OCI-LY7 (cell line): ENCODE measurements around the gene ANAPC5. TPM values are rescaled to one million over a fixed set of nuclear protein-coding genes. Genes with fewer than 3 reads are reported as not detected.
"Not testable (repeated sequence)": the region's sequence is repeated elsewhere in the genome, so short reads cannot be mapped to it uniquely, and the experiment has no call there.

Source experiments
- BruUV-seq: library from RNA; stranded (reverse); fragments of 400-500 nt; replicated peaks from 2 replicates; lab custom pipeline; 2021; lab: Mats Ljungman, UMichigan
- CTCF ChIA-PET: fragments of 300-600 bp; sonication (Branson Sonifier 250); formaldehyde crosslinking; loops from one replicate; lab custom pipeline; 2022; ENCODE audit warnings: antibody characterized with exemption; ENCODE audit not compliant: unreplicated experiment; lab: Charles Lee
- POLR2A ChIA-PET: fragments of 300-600 bp; sonication (Branson Sonifier 250); formaldehyde crosslinking; loops from one replicate; lab custom pipeline; 2022; ENCODE audit warnings: antibody characterized with exemption; lab: Charles Lee
- DNase-seq: peaks from one replicate; pipeline ENCODE4 v3.0.0-alpha.2; 2015; ENCODE audit warnings: low spot score
- H2AFZ ChIP-seq: fragments of 200-600 bp; sonication (generic), shearing (Covaris generic); 2 replicates; pipeline ENCODE4 v1.6.1; 2014; ENCODE audit warnings: mild to moderate bottlenecking, antibody characterized with exemption, low read length, moderate library complexity
- H3K27ac ChIP-seq: fragments of 200-600 bp; sonication (generic); 2 replicates; pipeline ENCODE4 v1.5.1; 2014; ENCODE audit warnings: mixed run types, low read depth, mild to moderate bottlenecking, moderate library complexity, low read length, inconsistent platforms; ENCODE audit not compliant: poor library complexity, severe bottlenecking
- H3K36me3 ChIP-seq: fragments of 200-600 bp; sonication (generic); 2 replicates; pipeline ENCODE4 v1.6.1; 2014; ENCODE audit warnings: mild to moderate bottlenecking, antibody characterized with exemption, low read length, moderate library complexity, mixed read lengths; ENCODE audit not compliant: insufficient read depth
- H3K4me1 ChIP-seq: fragments of 200-600 bp; sonication (generic); 2 replicates; pipeline ENCODE4 v1.5.1; 2014; ENCODE audit warnings: mild to moderate bottlenecking, low read length; ENCODE audit not compliant: insufficient read depth, poor library complexity, severe bottlenecking
- H3K4me2 ChIP-seq: fragments of 200-600 bp; sonication (generic); 2 replicates; pipeline ENCODE4 v1.6.1; 2014; ENCODE audit warnings: mild to moderate bottlenecking, low read length
- H3K4me3 ChIP-seq: fragments of 200-600 bp; sonication (generic); 2 replicates; pipeline ENCODE4 v1.5.1; 2014; ENCODE audit warnings: mild to moderate bottlenecking, low read depth, low read length; ENCODE audit not compliant: poor library complexity, severe bottlenecking
- H3K79me2 ChIP-seq: fragments of 200-600 bp; sonication (generic); 2 replicates; pipeline ENCODE4 v1.6.1; 2016; ENCODE audit warnings: low read depth, mild to moderate bottlenecking, low read length, moderate library complexity, mixed read lengths; ENCODE audit not compliant: insufficient read depth
- H3K9me2 ChIP-seq: fragments of 200-600 bp; sonication (generic); 2 replicates; pipeline ENCODE4 v1.6.1; 2016; ENCODE audit warnings: mild to moderate bottlenecking, low read length, mixed read lengths; ENCODE audit not compliant: insufficient read depth
- H3K9me3 ChIP-seq: fragments of 200-600 bp; sonication (generic); 2 replicates; pipeline ENCODE4 v1.6.1; 2014; ENCODE audit warnings: mild to moderate bottlenecking, mixed run types, low read length, mixed read lengths
- H4K20me1 ChIP-seq: fragments of 200-600 bp; sonication (generic); 2 replicates; pipeline ENCODE4 v1.6.1; 2014; ENCODE audit warnings: mild to moderate bottlenecking, antibody characterized with exemption, low read length, moderate library complexity, mixed read lengths; ENCODE audit not compliant: insufficient read depth
- EZH2phosphoT487 ChIP-seq: fragments of 200-600 bp; sonication (generic); IDR thresholded peaks from 2 replicates; pipeline ENCODE4 v1.6.1; 2018; ENCODE audit warnings: low read depth, borderline replicate concordance, mild to moderate bottlenecking, mixed run types, antibody characterized with exemption, low read length, moderate library complexity, mixed read lengths
- intact Hi-C: fragments of 100-400 bp; cut with micrococcal nuclease; formaldehyde crosslinking; loops from one replicate; pipeline ENCODE4 v1.10.0; 2022; ENCODE audit not compliant: unreplicated experiment
- total RNA-seq, 2 experiments: library from RNA; depleted of rRNA in 1 of 2; stranded (reverse); fragments of >200 nt in 1 of 2; shearing (Covaris generic) in 1 of 2; gene quantifications; 2 replicates each; pipeline ENCODE4 v1.2.3, GENCODE V29; 2014 to 2022
- TF ChIP-seq, protein P1 (sequence below): fragments of 200-600 bp; sonication (generic); conservative IDR thresholded peaks from 2 replicates; pipeline ENCODE4 v1.5.1; 2014; ENCODE audit warnings: mild to moderate bottlenecking, antibody characterized with exemption, low read length, moderate library complexity, mixed read lengths

Gene ANAPC5
- total RNA-seq, 2 experiments from 2014 or later = 186 to 217 TPM

DNA sequence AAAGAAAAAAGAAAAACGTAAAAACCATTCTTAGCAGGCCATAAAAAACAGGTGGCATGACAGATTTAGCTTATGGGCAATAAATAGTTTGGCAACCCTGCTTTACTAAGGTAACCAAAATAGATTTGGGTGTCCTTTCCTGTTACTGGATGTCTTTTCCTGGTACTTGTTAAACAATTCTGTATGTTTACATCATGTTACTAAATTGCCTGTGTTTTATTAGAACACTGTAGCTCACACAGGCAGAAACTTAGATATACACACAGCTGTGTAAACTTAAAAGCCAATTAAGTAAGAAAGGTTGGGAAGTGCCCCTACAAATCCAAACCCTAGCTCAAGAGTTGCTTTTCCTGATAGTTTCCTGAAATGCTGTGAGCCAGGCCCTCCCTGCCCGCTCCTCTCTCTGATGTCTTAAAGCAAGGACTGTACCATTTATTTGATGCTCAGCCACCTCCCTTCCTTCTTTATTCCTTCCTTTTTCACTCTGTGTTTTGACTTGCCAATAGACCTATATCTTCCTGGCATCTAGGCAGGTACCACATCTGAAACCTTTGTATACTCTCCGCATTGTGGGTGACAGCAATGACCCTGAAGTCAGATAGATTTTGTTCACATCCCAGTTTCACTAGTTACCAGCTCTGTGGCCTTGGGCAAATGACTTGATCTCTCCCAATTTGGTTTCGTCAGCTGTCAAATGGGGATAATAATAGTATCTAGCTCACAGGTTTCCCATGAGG is 52.0 kb downstream of the ANAPC5 start:
- DNase-seq = no peak
- no peaks in the 10 kb centered on the region for H4K20me1 ChIP-seq
- H3K4me3 ChIP-seq = no peak overlapping the region
- H3K4me2 ChIP-seq = peak overlapping the region; percentile 56
- peaks cover 29% of the 10 kb centered on the region for H3K4me1 ChIP-seq
- H3K36me3 ChIP-seq = no peaks in the 10 kb centered on the region
- intact Hi-C loops = no loop called here
- peaks cover 10% of the 10 kb centered on the region; the same call in 1 of the 2 replicates for H3K79me2 ChIP-seq
- H3K9me3 ChIP-seq = no peaks in the 10 kb centered on the region
- no peaks in the 10 kb centered on the region for H3K9me2 ChIP-seq
- ChIA-PET CTCF (interaction anchor here (0.6 kb wide), 1 partner anchor 263 kb away, joined by 3 read pairs; no protein-coding TSS in a partner anchor), POLR2A (interaction anchor here (0.6 to 1.3 kb wide), 6 partner anchors 13 to 389 kb away, joined by 3 to 8 read pairs (median 3); partner anchors contain the start of gene ANAPC5)
- no peak overlapping the region for H3K27ac ChIP-seq
- no peak for TF ChIP-seq EZH2phosphoT487
- TF ChIP-seq, protein P1, sequence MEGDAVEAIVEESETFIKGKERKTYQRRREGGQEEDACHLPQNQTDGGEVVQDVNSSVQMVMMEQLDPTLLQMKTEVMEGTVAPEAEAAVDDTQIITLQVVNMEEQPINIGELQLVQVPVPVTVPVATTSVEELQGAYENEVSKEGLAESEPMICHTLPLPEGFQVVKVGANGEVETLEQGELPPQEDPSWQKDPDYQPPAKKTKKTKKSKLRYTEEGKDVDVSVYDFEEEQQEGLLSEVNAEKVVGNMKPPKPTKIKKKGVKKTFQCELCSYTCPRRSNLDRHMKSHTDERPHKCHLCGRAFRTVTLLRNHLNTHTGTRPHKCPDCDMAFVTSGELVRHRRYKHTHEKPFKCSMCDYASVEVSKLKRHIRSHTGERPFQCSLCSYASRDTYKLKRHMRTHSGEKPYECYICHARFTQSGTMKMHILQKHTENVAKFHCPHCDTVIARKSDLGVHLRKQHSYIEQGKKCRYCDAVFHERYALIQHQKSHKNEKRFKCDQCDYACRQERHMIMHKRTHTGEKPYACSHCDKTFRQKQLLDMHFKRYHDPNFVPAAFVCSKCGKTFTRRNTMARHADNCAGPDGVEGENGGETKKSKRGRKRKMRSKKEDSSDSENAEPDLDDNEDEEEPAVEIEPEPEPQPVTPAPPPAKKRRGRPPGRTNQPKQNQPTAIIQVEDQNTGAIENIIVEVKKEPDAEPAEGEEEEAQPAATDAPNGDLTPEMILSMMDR = no peak
- BruUV-seq = no TSS peak
- peak overlapping the region; percentile 61 for H2AFZ ChIP-seq

DNA sequence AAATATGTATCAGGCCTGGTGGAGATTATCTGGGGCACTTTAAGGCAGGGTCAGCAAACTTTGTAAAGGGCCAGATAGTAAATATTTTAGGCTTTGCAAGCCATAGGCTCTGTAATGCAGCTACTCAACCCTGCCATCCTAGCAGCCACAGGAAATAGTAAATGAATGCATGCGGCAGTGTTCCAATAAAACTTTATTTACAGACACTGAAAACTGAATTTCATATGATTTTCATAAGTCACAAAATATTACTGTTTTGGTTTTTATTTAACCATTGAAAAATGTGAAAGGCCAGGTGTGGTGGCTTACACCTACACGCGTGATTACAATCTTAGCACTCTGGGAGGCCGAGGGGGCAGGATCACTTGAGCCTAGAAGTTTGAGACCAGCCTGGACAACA is 52.5 kb downstream of the ANAPC5 start:
- H3K9me3 ChIP-seq = no peaks in the 10 kb centered on the region

DNA sequence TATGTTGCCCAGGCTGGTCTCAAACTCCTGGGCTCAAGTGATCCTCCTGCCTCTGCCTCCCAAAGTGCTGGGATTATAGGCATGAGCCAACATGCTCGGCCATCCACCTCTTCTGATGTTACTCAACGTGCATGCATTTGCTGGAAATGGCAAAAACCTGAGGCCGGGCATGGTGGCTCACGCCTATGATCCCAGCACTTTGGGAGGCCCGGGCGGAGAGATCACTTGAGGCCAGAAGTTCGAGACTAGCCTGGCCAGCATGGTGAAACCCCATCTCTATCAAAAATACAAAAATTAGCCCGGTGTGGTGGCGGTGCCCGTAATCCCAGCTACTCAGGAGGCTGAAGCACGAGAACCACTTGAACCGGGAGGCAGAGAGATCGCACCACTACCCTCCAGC is 53.8 kb downstream of the ANAPC5 start:
- H3K9me2 ChIP-seq, BruUV-seq, H3K4me2 ChIP-seq, intact Hi-C loops, H3K4me3 ChIP-seq, CTCF ChIA-PET, H3K36me3 ChIP-seq, DNase-seq, H2AFZ ChIP-seq, H3K9me3 ChIP-seq, H3K27ac ChIP-seq, H4K20me1 ChIP-seq: not testable (repeated sequence)
- POLR2A ChIA-PET = interaction anchor here (0.7 kb wide), 1 partner anchor 32 kb away, joined by 5 read pairs; no protein-coding TSS in a partner anchor
- Histone ChIP-seq H3K79me2 (peaks cover 26% of the 10 kb centered on the region), H3K4me1 (peaks cover 38% of the 10 kb centered on the region)

More for the DNA sequence above, 52.5 kb downstream of the ANAPC5 start:
- Histone ChIP-seq H2AFZ (peak overlapping the region; percentile 61; the same call in 1 of the 2 replicates), H3K4me2 (peak overlapping the region; percentile 56), H3K79me2 (peaks cover 16% of the 10 kb centered on the region), H4K20me1 (no peaks in the 10 kb centered on the region), H3K36me3 (no peaks in the 10 kb centered on the region), H3K9me2 (no peaks in the 10 kb centered on the region), H3K4me1 (peaks cover 33% of the 10 kb centered on the region), H3K27ac (no peak overlapping the region), H3K4me3 (no peak overlapping the region)
- intact Hi-C loops = no loop called here
- peak; percentile 38 for DNase-seq
- ChIA-PET CTCF (no interaction called here), POLR2A (interaction anchor here (1.2 to 1.3 kb wide), 2 partner anchors 13 to 53 kb away, joined by 3 to 8 read pairs; partner anchors contain the start of gene ANAPC5)
- BruUV-seq = no TSS peak
- TF ChIP-seq EZH2phosphoT487 = no peak
- TF ChIP-seq, protein P1 = no peak
